Measurements from ENCODE around the gene HOXB1.

HOXB1 gene

DNA sequence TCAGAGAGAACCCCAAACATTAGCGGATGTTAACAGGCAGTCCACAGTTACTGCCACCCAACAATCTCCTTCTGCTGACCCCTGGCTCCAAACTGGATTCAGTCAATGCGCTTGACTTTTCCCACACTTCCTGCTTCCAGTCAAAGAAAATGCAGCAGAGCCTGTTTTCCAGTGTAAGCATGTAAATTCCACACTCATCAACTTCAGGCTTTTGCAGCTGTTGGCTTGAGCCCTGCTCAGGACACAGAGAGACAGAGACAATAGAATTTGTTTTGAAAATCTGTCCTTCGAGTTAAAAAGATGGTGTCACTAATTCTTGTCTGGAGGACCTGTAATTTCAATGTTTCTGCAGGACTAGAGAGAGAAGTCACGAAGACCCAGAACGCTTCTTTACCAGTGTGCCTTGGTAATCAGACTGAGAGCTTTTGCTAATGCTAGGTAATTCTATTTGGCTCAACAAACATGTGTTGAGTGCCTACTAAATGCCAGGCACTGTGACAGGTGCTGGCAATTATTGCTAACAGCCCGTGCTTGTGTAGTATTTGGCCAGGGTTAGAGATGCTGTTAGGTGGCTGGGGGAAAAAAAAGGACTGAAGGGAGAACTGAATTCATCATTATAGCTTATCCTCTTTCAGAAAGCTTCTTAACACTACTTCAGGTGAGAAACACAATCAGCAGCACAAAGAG, 32.5 kb downstream of the HOXB1 start:
- no peak overlapping the region for H3K9ac ChIP-seq (ENCODE audit: low read length in 5 of 5)
- H3K27ac ChIP-seq (ENCODE audit: low read depth, low read length): no peak overlapping the region
- H3K27me3 ChIP-seq (ENCODE audit: control insufficient read depth in 5 of 5, insufficient read depth in 4 of 5, low read length in 5 of 5): peaks cover 0 to 3% (median 0%) of the 10 kb centered on the region in 5 donors
- no peaks in the 10 kb centered on the region for H3K9me3 ChIP-seq (ENCODE audit: control insufficient read depth in 5 of 5, low read length in 5 of 5)
- H3K36me3 ChIP-seq (ENCODE audit: control insufficient read depth in 5 of 5, insufficient read depth in 5 of 5, low read length in 5 of 5): no peaks in the 10 kb centered on the region
- no peak overlapping the region for H3K4me3 ChIP-seq (ENCODE audit: low read depth in 1 of 5, low read length in 5 of 5)
- H3K4me1 ChIP-seq (ENCODE audit: control insufficient read depth in 5 of 5, insufficient read depth in 5 of 5, low read length in 5 of 5): peaks cover 0 to 18% (median 1%) of the 10 kb centered on the region in 5 donors

DNA sequence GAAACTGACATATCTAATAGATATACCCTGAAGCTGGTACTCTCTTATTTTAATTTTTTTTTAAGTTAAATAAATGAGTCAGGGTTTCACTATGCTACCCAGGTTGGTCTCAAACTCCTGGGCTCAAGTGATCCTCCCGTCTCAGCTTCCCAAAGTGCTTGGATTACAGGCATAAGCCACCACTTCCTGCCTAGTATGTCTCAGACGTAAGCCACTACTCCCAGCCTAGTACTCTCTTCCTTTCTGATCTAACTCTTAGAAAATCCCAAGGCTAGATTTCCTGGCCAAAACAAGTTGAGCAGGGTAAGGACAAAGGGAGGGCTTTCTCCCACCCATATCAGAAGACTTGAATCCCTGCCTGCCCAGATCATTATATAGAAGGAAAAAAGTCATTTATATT, 33.7 kb downstream of the HOXB1 start:
- no peaks in the 10 kb centered on the region for H3K36me3 ChIP-seq (ENCODE audit: control insufficient read depth in 5 of 5, insufficient read depth in 5 of 5, low read length in 5 of 5)
- no peak overlapping the region for H3K27ac ChIP-seq (ENCODE audit: low read depth, low read length)
- H3K4me1 ChIP-seq (ENCODE audit: control insufficient read depth in 5 of 5, insufficient read depth in 5 of 5, low read length in 5 of 5): peaks cover 3 to 29% (median 12%) of the 10 kb centered on the region in 5 donors
- H3K27me3 ChIP-seq (ENCODE audit: control insufficient read depth in 5 of 5, insufficient read depth in 4 of 5, low read length in 5 of 5): no peaks in the 10 kb centered on the region
- no peak overlapping the region for H3K9ac ChIP-seq (ENCODE audit: low read length in 5 of 5)
- H3K4me3 ChIP-seq (ENCODE audit: low read depth in 1 of 5, low read length in 5 of 5): no peak overlapping the region
- H3K9me3 ChIP-seq (ENCODE audit: control insufficient read depth in 5 of 5, low read length in 5 of 5): no peaks in the 10 kb centered on the region

DNA sequence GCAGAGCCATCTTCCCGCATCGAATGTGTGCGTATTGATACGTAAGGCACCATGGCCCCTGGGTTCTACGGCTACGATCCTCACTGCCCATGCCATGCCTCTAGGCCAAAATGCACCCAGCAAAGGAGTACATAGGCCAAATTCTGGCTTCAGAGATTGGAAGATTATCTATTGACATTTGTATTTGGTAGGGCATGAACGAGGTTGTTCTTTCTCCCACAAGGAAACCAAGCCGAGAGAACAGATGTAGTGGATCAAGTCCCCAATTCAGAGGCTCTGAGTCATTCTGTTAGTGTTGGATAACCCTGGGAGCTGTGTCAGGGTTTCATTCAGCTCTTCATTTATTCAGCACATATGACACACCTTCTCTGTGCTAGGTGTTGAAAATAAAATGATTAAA, 36.5 kb downstream of the HOXB1 start:
- no peaks in the 10 kb centered on the region for H3K36me3 ChIP-seq (ENCODE audit: control insufficient read depth in 5 of 5, insufficient read depth in 5 of 5, low read length in 5 of 5)
- H3K4me3 ChIP-seq (ENCODE audit: low read depth in 1 of 5, low read length in 5 of 5): no peak overlapping the region
- H3K27me3 ChIP-seq (ENCODE audit: control insufficient read depth in 5 of 5, insufficient read depth in 4 of 5, low read length in 5 of 5): no peaks in the 10 kb centered on the region
- H3K9me3 ChIP-seq (ENCODE audit: control insufficient read depth in 5 of 5, low read length in 5 of 5): no peaks in the 10 kb centered on the region
- no peak overlapping the region for H3K27ac ChIP-seq (ENCODE audit: low read depth, low read length)
- H3K4me1 ChIP-seq (ENCODE audit: control insufficient read depth in 5 of 5, insufficient read depth in 5 of 5, low read length in 5 of 5): peaks cover 3 to 38% (median 15%) of the 10 kb centered on the region in 5 donors
- no peak overlapping the region for H3K9ac ChIP-seq (ENCODE audit: low read length in 5 of 5)

DNA sequence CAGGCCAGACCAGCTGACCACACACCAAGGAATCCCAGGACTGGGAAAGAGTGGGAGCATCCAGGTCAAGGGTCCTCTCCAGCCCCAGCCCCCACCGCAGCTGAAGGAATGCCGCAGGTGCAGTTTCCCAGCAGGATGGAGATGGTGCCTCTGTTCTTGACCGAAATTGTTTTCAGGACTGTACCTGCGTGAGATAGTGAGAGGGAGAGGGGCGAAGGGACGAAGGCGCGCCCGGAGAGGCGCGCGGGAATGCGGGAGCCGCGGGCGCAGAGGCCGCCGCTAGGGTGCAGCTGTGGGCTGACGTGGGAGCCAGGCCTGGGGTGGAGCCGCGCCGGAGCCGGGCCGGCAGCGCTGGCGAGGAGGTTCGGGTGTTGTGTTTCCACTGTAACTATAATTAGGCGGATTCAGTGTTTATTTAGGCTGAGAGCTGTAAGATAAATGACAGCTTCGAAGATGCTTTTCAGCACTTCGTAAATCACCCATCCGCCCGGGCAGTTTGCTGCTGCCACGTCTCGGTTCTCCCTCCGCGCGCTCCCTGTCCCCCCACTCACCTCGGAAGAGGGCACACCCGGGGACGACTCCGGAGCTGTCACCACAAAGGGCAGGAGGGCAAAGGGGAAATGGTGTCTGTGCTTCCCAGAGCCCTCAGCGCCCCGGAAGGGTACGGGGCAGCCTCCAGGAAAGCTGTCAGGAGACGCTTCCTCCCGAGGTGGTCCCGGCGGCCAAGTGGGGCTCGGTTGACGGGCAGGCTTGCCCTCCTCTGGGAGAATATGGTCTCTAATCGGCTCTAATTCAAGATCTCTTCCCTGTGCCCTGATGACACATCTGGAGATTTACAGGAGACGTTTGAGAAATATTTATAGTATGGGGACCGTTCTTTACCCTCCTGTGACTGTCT, 38.2 kb downstream of the HOXB1 start:
- Histone ChIP-seq H3K9me3 (ENCODE audit: control insufficient read depth in 5 of 5, low read length in 5 of 5) (no peaks in the 10 kb centered on the region), H3K9ac (ENCODE audit: low read length in 5 of 5) (peak overlapping the region; percentile 5 to 79 (median 45)), H3K27me3 (ENCODE audit: control insufficient read depth in 5 of 5, insufficient read depth in 4 of 5, low read length in 5 of 5) (no peaks in the 10 kb centered on the region), H3K36me3 (ENCODE audit: control insufficient read depth in 5 of 5, insufficient read depth in 5 of 5, low read length in 5 of 5) (no peaks in the 10 kb centered on the region), H3K27ac (ENCODE audit: low read depth, low read length) (no peak overlapping the region), H3K4me3 (ENCODE audit: low read depth in 1 of 5, low read length in 5 of 5) (peak overlapping the region; percentile 36 to 68 (median 63)), H3K4me1 (ENCODE audit: control insufficient read depth in 5 of 5, insufficient read depth in 5 of 5, low read length in 5 of 5) (peaks cover 3 to 31% (median 15%) of the 10 kb centered on the region in 5 donors)

DNA sequence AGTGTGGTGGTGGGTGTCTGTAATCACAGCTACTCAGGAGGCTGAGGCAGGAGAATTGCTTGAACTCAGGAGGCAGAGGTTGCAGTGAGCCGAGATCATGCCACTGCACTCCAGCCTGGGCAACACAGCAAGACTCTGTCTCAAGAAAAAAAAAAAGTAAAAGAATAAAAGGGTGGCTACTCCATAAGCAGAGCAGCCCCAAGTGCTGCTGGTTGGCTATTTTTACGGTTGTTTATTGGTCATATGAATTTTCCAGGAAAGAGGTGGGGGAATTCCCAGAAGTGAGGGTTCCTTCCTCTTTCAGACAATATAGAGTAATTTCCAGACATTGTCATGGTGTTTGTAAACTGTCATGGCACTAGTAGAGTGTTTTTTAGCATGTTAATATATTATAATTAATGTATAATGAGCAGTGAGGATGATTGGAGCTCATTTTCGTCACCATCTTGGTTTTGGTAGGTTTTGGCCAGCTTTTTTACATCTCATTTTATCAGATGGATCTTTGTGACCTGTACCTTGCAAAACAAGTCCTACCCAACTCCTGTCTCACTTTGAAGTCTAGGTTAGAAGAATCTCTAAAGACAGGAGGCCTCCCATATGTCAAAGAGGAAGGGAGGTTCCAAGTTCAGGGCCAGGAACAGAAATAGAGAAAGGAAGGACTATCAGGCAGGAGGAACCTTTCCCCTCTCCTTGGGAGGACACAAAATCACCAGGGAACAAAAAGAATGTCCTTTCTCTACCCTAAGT, 39.1 kb downstream of the HOXB1 start:
- Histone ChIP-seq H3K27ac (ENCODE audit: low read depth, low read length) (no peak overlapping the region), H3K4me3 (ENCODE audit: low read depth in 1 of 5, low read length in 5 of 5) (no peak overlapping the region), H3K4me1 (ENCODE audit: control insufficient read depth in 5 of 5, insufficient read depth in 5 of 5, low read length in 5 of 5) (peaks cover 3 to 29% (median 15%) of the 10 kb centered on the region in 5 donors), H3K27me3 (ENCODE audit: control insufficient read depth in 5 of 5, insufficient read depth in 4 of 5, low read length in 5 of 5) (no peaks in the 10 kb centered on the region), H3K9me3 (ENCODE audit: control insufficient read depth in 5 of 5, low read length in 5 of 5) (no peaks in the 10 kb centered on the region), H3K9ac (ENCODE audit: low read length in 5 of 5) (no peak overlapping the region), H3K36me3 (ENCODE audit: control insufficient read depth in 5 of 5, insufficient read depth in 5 of 5, low read length in 5 of 5) (no peaks in the 10 kb centered on the region)

DNA sequence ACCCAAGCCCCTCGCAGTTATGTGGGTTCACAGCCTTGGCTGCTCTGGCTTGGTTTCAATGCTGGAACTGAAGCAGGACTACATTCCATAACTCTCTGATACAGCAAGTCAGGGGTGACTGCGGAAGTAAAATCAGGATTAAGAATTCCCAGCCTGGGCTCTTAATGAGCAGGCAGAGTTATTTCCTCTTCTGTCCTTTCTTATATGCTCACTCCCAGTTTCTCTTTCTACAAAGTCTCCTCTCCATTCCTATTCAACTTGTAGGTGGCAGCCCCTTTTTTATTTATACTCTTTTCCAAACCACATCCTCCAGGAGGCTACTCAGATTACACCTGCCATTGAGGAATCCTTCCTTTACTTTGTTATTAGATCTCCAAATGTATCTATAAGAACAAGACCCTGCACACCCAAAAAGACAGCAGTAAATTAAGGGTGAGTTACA, 40.3 kb downstream of the HOXB1 start:
- no peaks in the 10 kb centered on the region for H3K36me3 ChIP-seq (ENCODE audit: control insufficient read depth in 5 of 5, insufficient read depth in 5 of 5, low read length in 5 of 5)
- H3K27ac ChIP-seq (ENCODE audit: low read depth, low read length): no peak overlapping the region
- no peaks in the 10 kb centered on the region for H3K27me3 ChIP-seq (ENCODE audit: control insufficient read depth in 5 of 5, insufficient read depth in 4 of 5, low read length in 5 of 5)
- H3K9me3 ChIP-seq (ENCODE audit: control insufficient read depth in 5 of 5, low read length in 5 of 5): no peaks in the 10 kb centered on the region
- H3K4me3 ChIP-seq (ENCODE audit: low read depth in 1 of 5, low read length in 5 of 5): no peak overlapping the region
- peaks cover 3 to 29% (median 15%) of the 10 kb centered on the region in 5 donors for H3K4me1 ChIP-seq (ENCODE audit: control insufficient read depth in 5 of 5, insufficient read depth in 5 of 5, low read length in 5 of 5)
- H3K9ac ChIP-seq (ENCODE audit: low read length in 5 of 5): no peak overlapping the region

DNA sequence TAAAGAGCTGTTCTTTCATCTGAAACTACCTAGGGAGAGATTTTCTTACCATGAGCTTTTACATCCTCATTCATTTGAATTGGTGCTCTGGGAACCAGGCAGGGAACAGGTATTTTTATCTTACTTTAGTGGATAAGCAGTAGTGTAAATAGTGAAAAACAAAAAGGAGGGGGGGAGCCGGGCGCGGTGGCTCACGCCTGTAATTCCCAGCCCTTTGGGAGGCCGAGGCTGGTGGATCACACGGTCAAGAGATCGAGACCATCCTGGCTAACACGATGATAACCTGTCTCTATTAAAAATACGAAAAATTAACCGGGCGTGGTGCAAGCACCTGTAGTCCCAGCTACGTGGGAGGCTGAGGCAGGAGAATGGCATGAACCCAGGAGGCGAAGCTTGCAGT, 41.0 kb downstream of the HOXB1 start:
- H3K27me3 ChIP-seq (ENCODE audit: control insufficient read depth in 5 of 5, insufficient read depth in 4 of 5, low read length in 5 of 5): no peaks in the 10 kb centered on the region
- H3K9me3 ChIP-seq (ENCODE audit: control insufficient read depth in 5 of 5, low read length in 5 of 5): no peaks in the 10 kb centered on the region
- H3K4me1 ChIP-seq (ENCODE audit: control insufficient read depth in 5 of 5, insufficient read depth in 5 of 5, low read length in 5 of 5): peaks cover 3 to 29% (median 15%) of the 10 kb centered on the region in 5 donors
- H3K36me3 ChIP-seq (ENCODE audit: control insufficient read depth in 5 of 5, insufficient read depth in 5 of 5, low read length in 5 of 5): no peaks in the 10 kb centered on the region
- no peak overlapping the region for H3K27ac ChIP-seq (ENCODE audit: low read depth, low read length)
- no peak overlapping the region for H3K9ac ChIP-seq (ENCODE audit: low read length in 5 of 5)
- H3K4me3 ChIP-seq (ENCODE audit: low read depth in 1 of 5, low read length in 5 of 5): no peak overlapping the region

DNA sequence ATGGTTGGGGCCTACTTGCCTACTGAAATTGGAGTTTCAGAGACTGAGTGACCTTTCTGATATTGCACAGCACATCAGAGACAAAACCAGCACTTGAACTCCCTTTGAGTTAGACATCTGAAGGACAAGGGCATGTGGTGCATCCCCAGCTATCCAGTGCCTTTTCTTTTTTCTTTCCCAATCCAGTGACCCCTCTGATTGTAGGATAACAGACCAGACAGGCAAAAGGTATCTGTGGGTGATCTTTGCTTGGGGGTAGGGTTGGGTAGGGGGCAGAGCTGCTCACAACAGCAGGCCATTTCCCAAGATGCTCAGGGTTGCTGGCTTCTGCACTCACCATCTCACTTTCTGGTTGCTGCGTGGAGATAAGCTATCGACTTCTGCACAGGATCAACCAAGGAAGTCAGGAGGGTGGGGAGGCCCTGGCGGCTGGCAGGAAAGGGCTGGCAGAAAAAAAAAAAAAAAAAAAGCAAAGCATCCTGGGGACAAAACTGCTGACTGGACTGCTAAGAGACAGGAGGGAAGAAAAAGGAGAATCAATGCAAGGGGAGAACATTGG, 42.2 kb downstream of the HOXB1 start:
- no peaks in the 10 kb centered on the region for H3K9me3 ChIP-seq (ENCODE audit: control insufficient read depth in 5 of 5, low read length in 5 of 5)

DNA sequence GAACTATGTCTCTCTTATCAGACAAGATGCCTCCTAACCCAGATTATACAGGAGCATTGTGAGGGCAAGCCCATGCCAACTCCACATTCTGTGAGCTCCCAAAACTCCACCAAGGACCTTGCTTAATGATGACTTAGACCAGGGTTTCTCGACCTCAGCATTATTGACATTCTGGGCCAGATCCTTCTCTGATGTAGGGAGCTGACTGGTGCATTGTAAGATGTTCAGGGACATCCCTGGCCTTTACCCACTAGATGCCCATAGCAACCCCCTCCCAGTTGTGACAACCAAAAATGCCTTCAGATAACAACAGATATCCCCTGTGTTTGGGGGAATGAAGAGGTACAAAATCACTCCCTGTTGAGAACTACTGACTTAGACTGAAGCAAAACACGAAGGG, 43.6 kb downstream of the HOXB1 start:
- no peak overlapping the region for H3K9ac ChIP-seq (ENCODE audit: low read length in 5 of 5)
- no peaks in the 10 kb centered on the region for H3K36me3 ChIP-seq (ENCODE audit: control insufficient read depth in 5 of 5, insufficient read depth in 5 of 5, low read length in 5 of 5)
- H3K27me3 ChIP-seq (ENCODE audit: control insufficient read depth in 5 of 5, insufficient read depth in 4 of 5, low read length in 5 of 5): no peaks in the 10 kb centered on the region
- no peak overlapping the region for H3K4me3 ChIP-seq (ENCODE audit: low read depth in 1 of 5, low read length in 5 of 5)
- peaks cover 0 to 23% (median 4%) of the 10 kb centered on the region in 5 donors for H3K4me1 ChIP-seq (ENCODE audit: control insufficient read depth in 5 of 5, insufficient read depth in 5 of 5, low read length in 5 of 5)
- H3K9me3 ChIP-seq (ENCODE audit: control insufficient read depth in 5 of 5, low read length in 5 of 5): no peaks in the 10 kb centered on the region
- H3K27ac ChIP-seq (ENCODE audit: low read depth, low read length): no peak overlapping the region

More for the DNA sequence above, 42.2 kb downstream of the HOXB1 start:
- Histone ChIP-seq H3K4me1 (ENCODE audit: control insufficient read depth in 5 of 5, insufficient read depth in 5 of 5, low read length in 5 of 5) (peaks cover 3 to 31% (median 15%) of the 10 kb centered on the region in 5 donors), H3K4me3 (ENCODE audit: low read depth in 1 of 5, low read length in 5 of 5) (no peak overlapping the region), H3K27me3 (ENCODE audit: control insufficient read depth in 5 of 5, insufficient read depth in 4 of 5, low read length in 5 of 5) (no peaks in the 10 kb centered on the region), H3K9ac (ENCODE audit: low read length in 5 of 5) (no peak overlapping the region), H3K36me3 (ENCODE audit: control insufficient read depth in 5 of 5, insufficient read depth in 5 of 5, low read length in 5 of 5) (no peaks in the 10 kb centered on the region), H3K27ac (ENCODE audit: low read depth, low read length) (no peak overlapping the region)

All from subcutaneous abdominal adipose tissue (tissue), 5 donors.